Right lobe of liver (tissue), 4 donors: ENCODE data around the gene NCOA6.

ENCODE experiments used
- POLR2A ChIP-seq: fragments of 450-650 bp; IDR thresholded peaks from one replicate; pipeline ENCODE4 v1.6.1; 2017; ENCODE audit warnings: antibody characterized with exemption, mild to moderate bottlenecking
- TF ChIP-seq, protein P1 (sequence below), 4 donors: fragments of 200-600 bp in 3 of 4; fragments of 450-650 bp in 1 of 4; IDR thresholded peaks; one replicate each; pipeline versions ENCODE4 v1.5.1 to v1.8.0; 2016 to 2022; ENCODE audit warnings: antibody characterized with exemption in 4 of 4, mild to moderate bottlenecking in 2 of 4
- donor health status: DM: no; HTN: no; CAD: no.
- donor health status: DM: no; HTN: no; CAD: no.
- donor health status: DM: no; HTN: yes; CAD: no.

- no peak for TF ChIP-seq POLR2A
- TF ChIP-seq, protein P1, sequence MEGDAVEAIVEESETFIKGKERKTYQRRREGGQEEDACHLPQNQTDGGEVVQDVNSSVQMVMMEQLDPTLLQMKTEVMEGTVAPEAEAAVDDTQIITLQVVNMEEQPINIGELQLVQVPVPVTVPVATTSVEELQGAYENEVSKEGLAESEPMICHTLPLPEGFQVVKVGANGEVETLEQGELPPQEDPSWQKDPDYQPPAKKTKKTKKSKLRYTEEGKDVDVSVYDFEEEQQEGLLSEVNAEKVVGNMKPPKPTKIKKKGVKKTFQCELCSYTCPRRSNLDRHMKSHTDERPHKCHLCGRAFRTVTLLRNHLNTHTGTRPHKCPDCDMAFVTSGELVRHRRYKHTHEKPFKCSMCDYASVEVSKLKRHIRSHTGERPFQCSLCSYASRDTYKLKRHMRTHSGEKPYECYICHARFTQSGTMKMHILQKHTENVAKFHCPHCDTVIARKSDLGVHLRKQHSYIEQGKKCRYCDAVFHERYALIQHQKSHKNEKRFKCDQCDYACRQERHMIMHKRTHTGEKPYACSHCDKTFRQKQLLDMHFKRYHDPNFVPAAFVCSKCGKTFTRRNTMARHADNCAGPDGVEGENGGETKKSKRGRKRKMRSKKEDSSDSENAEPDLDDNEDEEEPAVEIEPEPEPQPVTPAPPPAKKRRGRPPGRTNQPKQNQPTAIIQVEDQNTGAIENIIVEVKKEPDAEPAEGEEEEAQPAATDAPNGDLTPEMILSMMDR (IDR thresholded peaks at IDR 0.05), result no peak
These were observed 19.2 kb downstream of the NCOA6 start for GRCh38 chr20:34806255-34806654.
